GM23338 (cell line): ENCODE results near the gene GCNT2.

Experiments used
- CREB1 ChIP-seq: fragments of 250-450 bp; sonication (Bioruptor Pico); IDR thresholded peaks from 2 replicates; pipeline ENCODE4 v1.5.0; 2020; ENCODE audit warnings: low read depth, mild to moderate bottlenecking, moderate library complexity
- ETS1 ChIP-seq: IDR thresholded peaks from 2 replicates; pipeline ENCODE4 v1.6.1; 2016; ENCODE audit warnings: antibody characterized with exemption
- EZH2 ChIP-seq: fragments of 200-600 bp; sonication (generic); IDR thresholded peaks from one replicate; pipeline ENCODE4 v1.8.0; 2017; ENCODE audit warnings: antibody characterized with exemption, mild to moderate bottlenecking, low read depth; ENCODE audit not compliant: unreplicated experiment
- EZH2phosphoT487 ChIP-seq: fragments of 200-600 bp; sonication (generic); IDR thresholded peaks from one replicate; pipeline ENCODE4 v1.8.1; 2018; ENCODE audit warnings: antibody characterized with exemption; ENCODE audit not compliant: unreplicated experiment
- JUNB ChIP-seq: IDR thresholded peaks from one replicate; pipeline ENCODE4 v1.6.1; 2016; ENCODE audit warnings: antibody characterized with exemption; ENCODE audit not compliant: unreplicated experiment
- NANOG ChIP-seq: IDR thresholded peaks from 2 replicates; pipeline ENCODE4 v1.6.1; 2016; ENCODE audit warnings: antibody characterized with exemption, borderline replicate concordance
- POLR2AphosphoS5 ChIP-seq: IDR thresholded peaks from 2 replicates; pipeline ENCODE4 v1.6.1; 2016; ENCODE audit warnings: antibody characterized with exemption, low read depth
- REST ChIP-seq: IDR thresholded peaks from one replicate; pipeline ENCODE4 v1.6.1; 2018; ENCODE audit warnings: antibody characterized with exemption; ENCODE audit not compliant: unreplicated experiment
- STAT1 ChIP-seq: IDR thresholded peaks from one replicate; pipeline ENCODE4 v1.6.1; 2016; ENCODE audit warnings: antibody characterized with exemption; ENCODE audit not compliant: unreplicated experiment
- ZNF114 ChIP-seq: fragments of 250-450 bp; sonication (Bioruptor Pico); IDR thresholded peaks from 2 replicates; pipeline ENCODE4 v1.5.0; 2020; ENCODE audit warnings: mild to moderate bottlenecking, moderate library complexity
- ZNF331 ChIP-seq: fragments of 250-450 bp; sonication (Bioruptor Pico); IDR thresholded peaks from 2 replicates; pipeline ENCODE4 v1.5.0; 2020; ENCODE audit warnings: low read depth, mild to moderate bottlenecking, moderate library complexity
- TF ChIP-seq, protein P1 (sequence below), 2 experiments: fragments of 200-600 bp in 1 of 2; sonication (generic) in 1 of 2; conservative IDR thresholded peaks; 2 replicates each; pipeline versions ENCODE4 v1.5.1 to v1.6.1; 2016 to 2017; ENCODE audit warnings: antibody characterized with exemption in 2 of 2, low read depth in 2 of 2, mild to moderate bottlenecking in 2 of 2, moderate library complexity in 1 of 2
- TF ChIP-seq, protein P2 (sequence below): fragments of 250-450 bp; sonication (Bioruptor Pico); IDR thresholded peaks from 2 replicates; pipeline ENCODE4 v1.5.0; 2020; ENCODE audit warnings: mild to moderate bottlenecking, moderate library complexity

DNA sequence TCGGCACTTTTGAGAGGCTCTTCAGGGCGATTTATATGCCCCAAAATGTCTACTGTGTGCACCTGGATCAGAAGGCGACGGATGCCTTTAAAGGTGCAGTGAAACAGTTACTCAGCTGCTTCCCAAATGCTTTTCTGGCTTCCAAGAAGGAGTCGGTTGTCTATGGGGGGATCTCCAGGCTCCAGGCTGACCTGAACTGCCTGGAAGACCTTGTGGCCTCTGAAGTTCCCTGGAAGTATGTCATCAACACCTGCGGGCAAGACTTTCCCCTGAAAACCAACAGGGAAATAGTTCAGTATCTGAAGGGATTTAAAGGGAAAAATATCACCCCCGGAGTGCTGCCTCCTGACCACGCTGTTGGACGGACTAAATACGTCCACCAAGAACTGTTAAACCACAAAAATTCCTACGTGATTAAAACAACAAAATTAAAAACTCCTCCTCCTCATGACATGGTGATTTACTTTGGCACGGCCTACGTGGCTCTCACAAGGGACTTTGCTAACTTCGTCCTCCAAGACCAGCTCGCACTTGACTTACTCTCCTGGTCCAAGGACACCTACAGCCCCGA is 8.2 kb downstream of the GCNT2 start:
- TF ChIP-seq, protein P1, sequence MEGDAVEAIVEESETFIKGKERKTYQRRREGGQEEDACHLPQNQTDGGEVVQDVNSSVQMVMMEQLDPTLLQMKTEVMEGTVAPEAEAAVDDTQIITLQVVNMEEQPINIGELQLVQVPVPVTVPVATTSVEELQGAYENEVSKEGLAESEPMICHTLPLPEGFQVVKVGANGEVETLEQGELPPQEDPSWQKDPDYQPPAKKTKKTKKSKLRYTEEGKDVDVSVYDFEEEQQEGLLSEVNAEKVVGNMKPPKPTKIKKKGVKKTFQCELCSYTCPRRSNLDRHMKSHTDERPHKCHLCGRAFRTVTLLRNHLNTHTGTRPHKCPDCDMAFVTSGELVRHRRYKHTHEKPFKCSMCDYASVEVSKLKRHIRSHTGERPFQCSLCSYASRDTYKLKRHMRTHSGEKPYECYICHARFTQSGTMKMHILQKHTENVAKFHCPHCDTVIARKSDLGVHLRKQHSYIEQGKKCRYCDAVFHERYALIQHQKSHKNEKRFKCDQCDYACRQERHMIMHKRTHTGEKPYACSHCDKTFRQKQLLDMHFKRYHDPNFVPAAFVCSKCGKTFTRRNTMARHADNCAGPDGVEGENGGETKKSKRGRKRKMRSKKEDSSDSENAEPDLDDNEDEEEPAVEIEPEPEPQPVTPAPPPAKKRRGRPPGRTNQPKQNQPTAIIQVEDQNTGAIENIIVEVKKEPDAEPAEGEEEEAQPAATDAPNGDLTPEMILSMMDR (conservative IDR thresholded peaks at IDR 0.05; ENCODE audit: low read depth in 2 of 2) = no peak
- no peak for TF ChIP-seq EZH2
- TF ChIP-seq POLR2AphosphoS5 = no peak
- TF ChIP-seq CREB1 (CRISPR knock-in tag) = no peak
- no peak for TF ChIP-seq EZH2phosphoT487
- TF ChIP-seq NANOG = no peak
- TF ChIP-seq REST = no peak
- no peak for TF ChIP-seq JUNB
- TF ChIP-seq, protein P2, sequence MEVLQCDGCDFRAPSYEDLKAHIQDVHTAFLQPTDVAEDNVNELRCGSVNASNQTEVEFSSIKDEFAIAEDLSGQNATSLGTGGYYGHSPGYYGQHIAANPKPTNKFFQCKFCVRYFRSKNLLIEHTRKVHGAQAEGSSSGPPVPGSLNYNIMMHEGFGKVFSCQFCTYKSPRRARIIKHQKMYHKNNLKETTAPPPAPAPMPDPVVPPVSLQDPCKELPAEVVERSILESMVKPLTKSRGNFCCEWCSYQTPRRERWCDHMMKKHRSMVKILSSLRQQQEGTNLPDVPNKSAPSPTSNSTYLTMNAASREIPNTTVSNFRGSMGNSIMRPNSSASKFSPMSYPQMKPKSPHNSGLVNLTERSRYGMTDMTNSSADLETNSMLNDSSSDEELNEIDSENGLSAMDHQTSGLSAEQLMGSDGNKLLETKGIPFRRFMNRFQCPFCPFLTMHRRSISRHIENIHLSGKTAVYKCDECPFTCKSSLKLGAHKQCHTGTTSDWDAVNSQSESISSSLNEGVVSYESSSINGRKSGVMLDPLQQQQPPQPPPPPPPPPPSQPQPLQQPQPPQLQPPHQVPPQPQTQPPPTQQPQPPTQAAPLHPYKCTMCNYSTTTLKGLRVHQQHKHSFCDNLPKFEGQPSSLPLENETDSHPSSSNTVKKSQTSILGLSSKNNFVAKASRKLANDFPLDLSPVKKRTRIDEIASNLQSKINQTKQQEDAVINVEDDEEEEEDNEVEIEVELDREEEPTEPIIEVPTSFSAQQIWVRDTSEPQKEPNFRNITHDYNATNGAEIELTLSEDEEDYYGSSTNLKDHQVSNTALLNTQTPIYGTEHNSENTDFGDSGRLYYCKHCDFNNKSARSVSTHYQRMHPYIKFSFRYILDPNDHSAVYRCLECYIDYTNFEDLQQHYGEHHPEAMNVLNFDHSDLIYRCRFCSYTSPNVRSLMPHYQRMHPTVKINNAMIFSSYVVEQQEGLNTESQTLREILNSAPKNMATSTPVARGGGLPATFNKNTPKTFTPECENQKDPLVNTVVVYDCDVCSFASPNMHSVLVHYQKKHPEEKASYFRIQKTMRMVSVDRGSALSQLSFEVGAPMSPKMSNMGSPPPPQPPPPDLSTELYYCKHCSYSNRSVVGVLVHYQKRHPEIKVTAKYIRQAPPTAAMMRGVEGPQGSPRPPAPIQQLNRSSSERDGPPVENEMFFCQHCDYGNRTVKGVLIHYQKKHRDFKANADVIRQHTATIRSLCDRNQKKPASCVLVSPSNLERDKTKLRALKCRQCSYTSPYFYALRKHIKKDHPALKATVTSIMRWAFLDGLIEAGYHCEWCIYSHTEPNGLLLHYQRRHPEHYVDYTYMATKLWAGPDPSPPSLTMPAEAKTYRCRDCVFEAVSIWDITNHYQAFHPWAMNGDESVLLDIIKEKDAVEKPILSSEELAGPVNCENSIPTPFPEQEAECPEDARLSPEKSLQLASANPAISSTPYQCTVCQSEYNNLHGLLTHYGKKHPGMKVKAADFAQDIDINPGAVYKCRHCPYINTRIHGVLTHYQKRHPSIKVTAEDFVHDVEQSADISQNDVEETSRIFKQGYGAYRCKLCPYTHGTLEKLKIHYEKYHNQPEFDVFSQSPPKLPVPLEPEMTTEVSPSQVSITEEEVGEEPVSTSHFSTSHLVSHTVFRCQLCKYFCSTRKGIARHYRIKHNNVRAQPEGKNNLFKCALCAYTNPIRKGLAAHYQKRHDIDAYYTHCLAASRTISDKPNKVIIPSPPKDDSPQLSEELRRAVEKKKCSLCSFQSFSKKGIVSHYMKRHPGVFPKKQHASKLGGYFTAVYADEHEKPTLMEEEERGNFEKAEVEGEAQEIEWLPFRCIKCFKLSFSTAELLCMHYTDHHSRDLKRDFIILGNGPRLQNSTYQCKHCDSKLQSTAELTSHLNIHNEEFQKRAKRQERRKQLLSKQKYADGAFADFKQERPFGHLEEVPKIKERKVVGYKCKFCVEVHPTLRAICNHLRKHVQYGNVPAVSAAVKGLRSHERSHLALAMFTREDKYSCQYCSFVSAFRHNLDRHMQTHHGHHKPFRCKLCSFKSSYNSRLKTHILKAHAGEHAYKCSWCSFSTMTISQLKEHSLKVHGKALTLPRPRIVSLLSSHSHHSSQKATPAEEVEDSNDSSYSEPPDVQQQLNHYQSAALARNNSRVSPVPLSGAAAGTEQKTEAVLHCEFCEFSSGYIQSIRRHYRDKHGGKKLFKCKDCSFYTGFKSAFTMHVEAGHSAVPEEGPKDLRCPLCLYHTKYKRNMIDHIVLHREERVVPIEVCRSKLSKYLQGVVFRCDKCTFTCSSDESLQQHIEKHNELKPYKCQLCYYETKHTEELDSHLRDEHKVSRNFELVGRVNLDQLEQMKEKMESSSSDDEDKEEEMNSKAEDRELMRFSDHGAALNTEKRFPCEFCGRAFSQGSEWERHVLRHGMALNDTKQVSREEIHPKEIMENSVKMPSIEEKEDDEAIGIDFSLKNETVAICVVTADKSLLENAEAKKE (CRISPR knock-in tag) = no peak
- no peak for TF ChIP-seq ZNF331
- no peak for TF ChIP-seq ZNF114 (CRISPR knock-in tag)
- no peak for TF ChIP-seq STAT1
- no peak for TF ChIP-seq ETS1
